ENCODE measurements around the gene IL20. TPM values are rescaled to one million over a fixed set of nuclear protein-coding genes. Genes with fewer than 3 reads are reported as not detected.

The IL20 gene
- total and polyA plus RNA-seq, 10 of the 15 experiments (the other 5 are each of a cell fraction or from before 2014, with no cell fraction given): 0.08 to 0.13 TPM; not detected in 8

DNA sequence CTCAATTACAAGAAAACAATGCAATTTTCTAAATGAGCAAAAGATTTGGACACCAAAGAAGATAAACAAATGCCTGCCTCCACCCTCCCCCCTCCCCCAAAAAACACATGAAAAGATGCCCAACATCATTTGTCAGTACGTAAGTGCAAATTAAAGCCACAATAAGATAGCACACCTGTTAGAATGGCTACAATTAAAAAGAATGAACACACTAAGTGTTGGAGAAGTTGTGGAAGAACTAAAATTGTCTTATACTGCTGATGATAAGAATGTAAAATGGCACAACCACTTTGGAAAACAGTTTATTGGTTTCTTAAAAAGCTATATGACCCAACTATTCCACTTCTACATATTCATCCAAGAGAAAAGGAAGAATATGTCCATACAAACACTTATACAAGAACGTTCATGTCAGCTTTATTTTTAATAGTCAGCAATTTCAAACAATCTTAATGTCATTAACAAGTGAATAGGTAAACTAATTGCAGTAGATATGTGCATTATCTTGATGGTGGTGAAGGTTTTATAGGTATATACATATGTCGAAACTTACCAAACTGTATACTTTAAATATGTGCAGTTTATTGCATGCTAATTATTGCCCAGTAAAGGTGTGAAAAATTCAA, 10.4 kb downstream of the IL20 start:
- POLR2A ChIA-PET: no interaction called here

More for the DNA sequence above, 10.4 kb downstream of the IL20 start:
- Histone ChIP-seq H3K36me3 (ENCODE audit: control insufficient read depth in 2 of 2, insufficient read depth in 2 of 2, low read length in 1 of 2) (no peaks in the 10 kb centered on the region), H3K9ac (ENCODE audit: control insufficient read depth, insufficient read depth, low read length) (no peak overlapping the region), H3K27ac (ENCODE audit: control insufficient read depth, insufficient read depth) (no peak overlapping the region), H3K79me2 (ENCODE audit: control insufficient read depth, insufficient read depth, low read length) (no peaks in the 10 kb centered on the region), H3K4me3 (no peak overlapping the region), H3K9me3 (replicated peaks; ENCODE audit: control insufficient read depth, insufficient read depth, low read length) (peaks cover 3% of the 10 kb centered on the region; the same call in 2 of the 3 replicates), H3K4me2 (ENCODE audit: control insufficient read depth, insufficient read depth) (no peak overlapping the region), H2AFZ (ENCODE audit: control insufficient read depth, low read depth, low read length) (no peak overlapping the region), H4K20me1 (ENCODE audit: control insufficient read depth, insufficient read depth) (no peaks in the 10 kb centered on the region), H3K27me3 (replicated peaks in 1 of 2; ENCODE audit: control insufficient read depth in 2 of 2, insufficient read depth in 2 of 2, low read length in 1 of 2) (no peaks in the 10 kb centered on the region), H3K4me1 (ENCODE audit: control insufficient read depth, insufficient read depth, low read length) (no peaks in the 10 kb centered on the region)
- 51% methylated on average over 3 of the region's 3 CpGs for WGBS (ENCODE audit: insufficient coverage, insufficient replicate concordance, low lambda C conversion rate, missing lambda C conversion rate)
- ChIA-PET SMC1A (ENCODE audit: uncharacterized antibody, unreplicated experiment) (interaction anchor here (0.9 to 2.0 kb wide), 4 partner anchors 8 to 39 kb away, joined by 3 to 4 read pairs (median 3); no protein-coding TSS in a partner anchor), RAD21 (ENCODE audit: unreplicated experiment) (no interaction called here), CTCF (interaction anchor here (0.9 kb wide), 1 partner anchor 245 kb away, joined by 3 read pairs; no protein-coding TSS in a partner anchor)
- ATAC-seq (no peak), DNase-seq (ENCODE audit: low read depth, low spot score) (no peak), FAIRE-seq (no peak)
- intact Hi-C loops (cut with micrococcal nuclease; ENCODE audit: unreplicated experiment): no loop called here
- in situ Hi-C loops (cut with MboI): no loop called here
- BruUV-seq (replicated peaks): no TSS peak
- TF ChIP-seq PRDM15 (CRISPR knock-in tag; IDR thresholded peaks at IDR 0.05): no peak
- no peak for TF ChIP-seq HDAC2 (IDR thresholded peaks at IDR 0.05)
- TF ChIP-seq, protein P1, sequence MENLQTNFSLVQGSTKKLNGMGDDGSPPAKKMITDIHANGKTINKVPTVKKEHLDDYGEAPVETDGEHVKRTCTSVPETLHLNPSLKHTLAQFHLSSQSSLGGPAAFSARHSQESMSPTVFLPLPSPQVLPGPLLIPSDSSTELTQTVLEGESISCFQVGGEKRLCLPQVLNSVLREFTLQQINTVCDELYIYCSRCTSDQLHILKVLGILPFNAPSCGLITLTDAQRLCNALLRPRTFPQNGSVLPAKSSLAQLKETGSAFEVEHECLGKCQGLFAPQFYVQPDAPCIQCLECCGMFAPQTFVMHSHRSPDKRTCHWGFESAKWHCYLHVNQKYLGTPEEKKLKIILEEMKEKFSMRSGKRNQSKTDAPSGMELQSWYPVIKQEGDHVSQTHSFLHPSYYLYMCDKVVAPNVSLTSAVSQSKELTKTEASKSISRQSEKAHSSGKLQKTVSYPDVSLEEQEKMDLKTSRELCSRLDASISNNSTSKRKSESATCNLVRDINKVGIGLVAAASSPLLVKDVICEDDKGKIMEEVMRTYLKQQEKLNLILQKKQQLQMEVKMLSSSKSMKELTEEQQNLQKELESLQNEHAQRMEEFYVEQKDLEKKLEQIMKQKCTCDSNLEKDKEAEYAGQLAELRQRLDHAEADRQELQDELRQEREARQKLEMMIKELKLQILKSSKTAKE (IDR thresholded peaks at IDR 0.05; ENCODE audit: low read depth, poor library complexity, severe bottlenecking): no peak
- no peak for TF ChIP-seq ZNF687 (IDR thresholded peaks at IDR 0.05)
- no peak for TF ChIP-seq MTA2 (IDR thresholded peaks at IDR 0.05; ENCODE audit: low read depth)
- TF ChIP-seq ZBTB4 (CRISPR knock-in tag; IDR thresholded peaks at IDR 0.05): no peak
- no peak for TF ChIP-seq MEF2B (IDR thresholded peaks at IDR 0.05; ENCODE audit: partially characterized antibody, poor library complexity, severe bottlenecking)
- TF ChIP-seq ZBED1 (IDR thresholded peaks at IDR 0.05; ENCODE audit: borderline replicate concordance): no peak
- TF ChIP-seq GABPA (IDR thresholded peaks at IDR 0.05; ENCODE audit: low read depth): no peak

All from GM12878 (cell line).